H9 (cell line): ENCODE results near the gene GABRR2. TPM values are rescaled to one million over a fixed set of nuclear protein-coding genes. Genes with fewer than 3 reads are reported as not detected.

Experiments
- DNase-seq: peaks from one replicate; pipeline ENCODE4 v3.0.0-alpha.2; 2017
- H2AFZ ChIP-seq: one replicate; pipeline ENCODE4 v1.6.1; 2013; ENCODE audit warnings: mild to moderate bottlenecking, low read length, control low read depth, moderate library complexity
- H2AK5ac ChIP-seq: 2 replicates; pipeline ENCODE4 v1.6.1; 2013; ENCODE audit warnings: low read length, control low read depth, mixed read lengths; ENCODE audit not compliant: insufficient read length
- H2BK120ac ChIP-seq: one replicate; pipeline ENCODE4 v1.6.1; 2013; ENCODE audit warnings: low read depth, mild to moderate bottlenecking, low read length, control low read depth, inconsistent platforms; ENCODE audit not compliant: poor library complexity, severe bottlenecking
- H2BK12ac ChIP-seq: 2 replicates; pipeline ENCODE4 v1.6.1; 2013; ENCODE audit warnings: low read length, control low read depth, mixed read lengths, low read depth; ENCODE audit not compliant: insufficient read length
- H2BK15ac ChIP-seq: 2 replicates; pipeline ENCODE4 v1.6.1; 2013; ENCODE audit warnings: low read depth, low read length, control low read depth
- H2BK20ac ChIP-seq: one replicate; pipeline ENCODE4 v1.6.1; 2013; ENCODE audit warnings: low read depth, mild to moderate bottlenecking, low read length, control low read depth, inconsistent platforms; ENCODE audit not compliant: poor library complexity, severe bottlenecking
- H2BK5ac ChIP-seq: 2 replicates; pipeline ENCODE4 v1.6.1; 2013; ENCODE audit warnings: low read length, control low read depth, mixed read lengths; ENCODE audit not compliant: insufficient read length
- H3K14ac ChIP-seq: 2 replicates; pipeline ENCODE4 v1.6.1; 2013; ENCODE audit warnings: low read length, control low read depth; ENCODE audit not compliant: insufficient read depth
- H3K18ac ChIP-seq: 2 replicates; pipeline ENCODE4 v1.6.1; 2013; ENCODE audit warnings: low read depth, mild to moderate bottlenecking, mixed read lengths, low read length, control low read depth; ENCODE audit not compliant: insufficient read length
- H3K23ac ChIP-seq: 2 replicates; pipeline ENCODE4 v1.6.1; 2013; ENCODE audit warnings: low read length, control low read depth, mixed read lengths, low read depth; ENCODE audit not compliant: insufficient read length
- H3K23me2 ChIP-seq: 2 replicates; pipeline ENCODE4 v1.6.1; 2013; ENCODE audit warnings: low read depth, mild to moderate bottlenecking, mixed read lengths, low read length, control low read depth; ENCODE audit not compliant: insufficient read length, poor library complexity, severe bottlenecking
- H3K27ac ChIP-seq: 2 replicates; pipeline ENCODE4 v1.5.1; 2013; ENCODE audit warnings: low read length, control low read depth, mixed read lengths, low read depth; ENCODE audit not compliant: insufficient read length
- H3K27me3 ChIP-seq: 2 replicates; pipeline ENCODE4 v1.6.1; 2013; ENCODE audit warnings: low read length, control low read depth, inconsistent platforms; ENCODE audit not compliant: insufficient read depth
- H3K4ac ChIP-seq: 2 replicates; pipeline ENCODE4 v1.6.1; 2013; ENCODE audit warnings: low read depth, mild to moderate bottlenecking, control low read depth, inconsistent platforms, low read length, moderate library complexity
- H3K4me1 ChIP-seq: 2 replicates; pipeline ENCODE4 v1.6.1; 2013; ENCODE audit warnings: low read length, control low read depth, inconsistent platforms; ENCODE audit not compliant: insufficient read depth
- H3K4me2 ChIP-seq: 2 replicates; pipeline ENCODE4 v1.6.1; 2013; ENCODE audit warnings: low read length, control low read depth, mixed read lengths; ENCODE audit not compliant: insufficient read length, insufficient read depth
- H3K56ac ChIP-seq: 2 replicates; pipeline ENCODE4 v1.6.1; 2013; ENCODE audit warnings: low read depth, mild to moderate bottlenecking, mixed read lengths, low read length, control low read depth; ENCODE audit not compliant: insufficient read length
- H3K79me1 ChIP-seq: 2 replicates; pipeline ENCODE4 v1.6.1; 2013; ENCODE audit warnings: low read depth, mild to moderate bottlenecking, moderate library complexity, low read length, control low read depth, inconsistent platforms; ENCODE audit not compliant: insufficient read depth, poor library complexity, severe bottlenecking
- H3K79me2 ChIP-seq: 2 replicates; pipeline ENCODE4 v1.6.1; 2013; ENCODE audit warnings: low read length, control low read depth, inconsistent platforms; ENCODE audit not compliant: insufficient read depth
- H3K9ac ChIP-seq: 2 replicates; pipeline ENCODE4 v1.6.1; 2013; ENCODE audit warnings: low read length, control low read depth, mixed read lengths; ENCODE audit not compliant: insufficient read length; ENCODE audit errors: extremely low read depth
- H3K9me3 ChIP-seq: one replicate; pipeline ENCODE4 v1.6.1; 2013; ENCODE audit warnings: low read depth, low read length, inconsistent platforms; ENCODE audit not compliant: control insufficient read depth
- H3T11ph ChIP-seq: one replicate; pipeline ENCODE4 v1.6.1; 2013; ENCODE audit warnings: mild to moderate bottlenecking, low read length, control low read depth, inconsistent platforms
- H4K20me1 ChIP-seq: one replicate; pipeline ENCODE4 v1.6.1; 2013; ENCODE audit not compliant: control insufficient read depth, insufficient read length, insufficient read depth
- H4K5ac ChIP-seq: 2 replicates; pipeline ENCODE4 v1.6.1; 2013; ENCODE audit warnings: low read depth, mild to moderate bottlenecking, mixed read lengths, low read length, control low read depth; ENCODE audit not compliant: insufficient read length
- H4K8ac ChIP-seq: replicated peaks from 2 replicates; pipeline ENCODE4 v1.6.1; 2013; ENCODE audit warnings: low read length, control low read depth, mixed read lengths, low read depth; ENCODE audit not compliant: insufficient read length
- H4K91ac ChIP-seq: 2 replicates; pipeline ENCODE4 v1.6.1; 2013; ENCODE audit warnings: low read depth, mild to moderate bottlenecking, moderate library complexity, mixed read lengths, low read length, control low read depth; ENCODE audit not compliant: insufficient read length
- H3K27ac Mint-ChIP-seq, 3 experiments: 2 replicates in 2 of 3; 3 replicates in 1 of 3; pipeline ENCODE4 v1.8.0; 2020 to 2021; ENCODE audit warnings: mixed read lengths in 3 of 3, mild to moderate bottlenecking in 1 of 3, moderate library complexity in 1 of 3
- H3K27me3 Mint-ChIP-seq: 2 replicates; pipeline ENCODE4 v1.8.0; 2021; ENCODE audit warnings: low read depth, mild to moderate bottlenecking, moderate library complexity, mixed read lengths
- H3K36me3 Mint-ChIP-seq, 3 experiments: 2 replicates in 2 of 3; 3 replicates in 1 of 3; pipeline ENCODE4 v1.8.0; 2020 to 2021; ENCODE audit warnings: low read depth in 3 of 3, mixed read lengths in 3 of 3; ENCODE audit not compliant: insufficient read depth in 1 of 3
- H3K4me1 Mint-ChIP-seq, 2 experiments: 2 replicates each; pipeline ENCODE4 v1.8.0; 2020; ENCODE audit warnings: mixed read lengths in 2 of 2
- H3K4me3 Mint-ChIP-seq, 2 experiments: 2 replicates in 1 of 2; 3 replicates in 1 of 2; pipeline ENCODE4 v1.8.0; 2020 to 2021; ENCODE audit warnings: mild to moderate bottlenecking in 2 of 2, mixed read lengths in 2 of 2, moderate library complexity in 1 of 2
- H3K9me3 Mint-ChIP-seq, 2 experiments: 2 replicates in 1 of 2; 3 replicates in 1 of 2; pipeline ENCODE4 v1.8.0; 2020; ENCODE audit warnings: mild to moderate bottlenecking in 2 of 2, mixed read lengths in 2 of 2, moderate library complexity in 1 of 2
- CTCF ChIP-seq: fragments of 200-600 bp; sonication (generic); conservative IDR thresholded peaks from 3 replicates; pipeline ENCODE4 v1.8.0; 2021; ENCODE audit warnings: antibody characterized with exemption, mild to moderate bottlenecking
- WGBS: extraction: QIAGEN DNeasy Blood & Tissue Kit; methylation state at CpG from one replicate; pipeline ENCODE4 v1.1.7; 2013; ENCODE audit warnings: missing lambda C conversion rate, low lambda C conversion rate, mixed read lengths; ENCODE audit not compliant: insufficient read length; ENCODE audit errors: extremely low coverage; 5-methylcytosine and 5-hydroxymethylcytosine counted together
- total RNA-seq: library from RNA; stranded (reverse); gene quantifications from 2 replicates; pipeline ENCODE4 v1.2.1, GENCODE V29; 2021

Gene GABRR2
- total RNA-seq, 1 experiment from 2014 or later = not detected

GRCh38 chr6:89264296-89264695 is 50.8 kb downstream of the GABRR2 start:
- no peak overlapping the region for H3K56ac ChIP-seq
- Mint-ChIP-seq H3K4me3 (no peak overlapping the region), H3K36me3 (no peaks in the 10 kb centered on the region), H3K9me3 (no peaks in the 10 kb centered on the region), H3K27me3 (peaks cover 5% of the 10 kb centered on the region; the same call in 1 of the 2 replicates), H3K27ac (peak overlapping the region in 1 of 3 experiments; percentile 52; a peak in 2 of 7 replicates), H3K4me1 (no peaks in the 10 kb centered on the region)
- no peaks in the 10 kb centered on the region for H4K20me1 ChIP-seq
- no peak overlapping the region for H4K5ac ChIP-seq
- H2BK15ac ChIP-seq = no peak overlapping the region
- TF ChIP-seq CTCF = no peak
- no peak overlapping the region for H3K9ac ChIP-seq
- H3K9me3 ChIP-seq = no peaks in the 10 kb centered on the region
- H4K91ac ChIP-seq = no peak overlapping the region
- no peak for DNase-seq
- no peak overlapping the region for H2AFZ ChIP-seq
- H4K8ac ChIP-seq = no peak overlapping the region
- no peak overlapping the region for H3K4ac ChIP-seq
- no peaks in the 10 kb centered on the region for H3K23me2 ChIP-seq
- no peak overlapping the region for H3K23ac ChIP-seq
- no peaks in the 10 kb centered on the region for H3K79me1 ChIP-seq
- no peaks in the 10 kb centered on the region for H3K27me3 ChIP-seq
- no peak overlapping the region for H3K18ac ChIP-seq
- no peaks in the 10 kb centered on the region for H3K79me2 ChIP-seq
- no peak overlapping the region for H3K27ac ChIP-seq
- no peak overlapping the region for H3K14ac ChIP-seq
- no peak overlapping the region for H2BK12ac ChIP-seq
- H3T11ph ChIP-seq = no peak overlapping the region
- no peak overlapping the region for H2BK20ac ChIP-seq
- no peaks in the 10 kb centered on the region for H3K4me1 ChIP-seq
- H2BK120ac ChIP-seq = no peak overlapping the region
- no peak overlapping the region for H2AK5ac ChIP-seq
- H3K4me2 ChIP-seq = no peak overlapping the region
- WGBS = no CpG with 5 or more reads among the region's 20 CpGs
- H2BK5ac ChIP-seq = no peak overlapping the region
